Superior temporal gyrus (tissue), 1 donor: ENCODE results near the gene CCNB2.
"Not testable (repeated sequence)": the region's sequence is repeated elsewhere in the genome, so short reads cannot be mapped to it uniquely, and the experiment has no call there.

ENCODE experiments used
- DNase-seq: peaks from one replicate; pipeline ENCODE4 v3.0.0-alpha.2; 2016; ENCODE audit errors: extremely low spot score

CCNB2 gene

DNA sequence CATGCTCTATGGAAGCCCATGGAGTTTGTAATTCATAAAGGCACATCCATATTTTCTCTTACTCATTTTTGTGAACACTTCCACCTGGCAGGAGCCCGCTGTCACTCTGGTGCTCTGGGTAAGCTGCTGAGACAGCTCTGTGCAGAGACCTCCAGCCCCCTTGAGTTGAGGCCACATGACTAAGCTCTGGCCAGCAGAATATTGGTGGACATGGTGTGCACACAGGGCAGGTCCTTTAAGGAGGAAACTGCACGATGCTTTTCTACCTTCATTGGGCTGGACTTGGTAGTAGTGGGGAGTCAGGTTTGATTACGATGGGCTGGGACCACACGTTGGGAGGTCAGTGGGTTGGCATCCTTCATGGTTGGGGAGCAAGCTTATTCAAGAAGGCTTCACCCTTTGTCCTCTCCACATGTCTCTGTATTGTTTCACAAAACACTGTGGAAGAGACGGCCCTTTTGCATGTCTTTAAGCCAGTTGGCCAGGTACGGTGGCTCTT is 29.0 kb downstream of the CCNB2 start:
- DNase-seq: no peak

DNA sequence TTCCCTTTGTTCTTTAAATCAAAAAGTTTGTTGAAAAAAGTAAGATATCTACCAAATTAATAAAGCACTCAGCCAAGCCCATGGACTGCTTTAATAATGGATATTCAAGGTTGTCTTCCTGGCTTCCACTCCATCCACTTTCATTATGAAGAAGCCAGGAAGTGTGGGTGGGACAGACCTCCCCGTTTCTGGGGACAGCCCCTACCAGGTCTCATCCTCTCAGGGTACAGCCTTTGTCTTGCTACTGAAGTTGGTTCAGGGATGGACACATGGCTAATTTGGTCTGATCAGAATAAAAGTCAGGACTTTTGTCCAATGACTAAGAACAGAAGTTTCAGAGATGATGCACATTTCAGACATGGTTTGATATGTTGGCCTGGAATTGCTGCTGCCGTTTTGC is 32.6 kb downstream of the CCNB2 start:
- DNase-seq: no peak

DNA sequence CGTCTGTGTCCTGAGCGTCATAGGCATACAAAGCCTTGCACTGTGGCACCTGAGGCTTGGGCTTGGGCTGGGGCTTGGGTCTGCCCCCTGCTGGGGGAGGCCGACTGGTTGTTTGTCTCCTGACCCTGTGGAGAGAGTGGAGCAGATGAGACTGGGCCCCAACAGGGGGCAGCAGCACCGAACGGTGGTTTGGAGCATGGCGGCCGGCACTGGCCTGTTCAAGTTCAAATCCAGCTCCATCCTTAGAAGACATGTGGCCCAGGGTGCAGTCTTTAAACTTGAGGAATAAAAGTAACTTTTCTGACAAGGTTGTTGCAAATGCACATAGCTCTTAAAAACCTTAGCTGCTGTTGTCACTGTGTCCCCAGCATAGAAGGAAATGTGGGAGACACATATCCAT is 33.3 kb downstream of the CCNB2 start:
- no peak for DNase-seq

GRCh38 chr15:59140422-59141226 is 35.7 kb downstream of the CCNB2 start:
- DNase-seq: no peak

- no peak for DNase-seq
These were observed 38.3 kb downstream of the CCNB2 start for GRCh38 chr15:59143281-59143680.

DNA sequence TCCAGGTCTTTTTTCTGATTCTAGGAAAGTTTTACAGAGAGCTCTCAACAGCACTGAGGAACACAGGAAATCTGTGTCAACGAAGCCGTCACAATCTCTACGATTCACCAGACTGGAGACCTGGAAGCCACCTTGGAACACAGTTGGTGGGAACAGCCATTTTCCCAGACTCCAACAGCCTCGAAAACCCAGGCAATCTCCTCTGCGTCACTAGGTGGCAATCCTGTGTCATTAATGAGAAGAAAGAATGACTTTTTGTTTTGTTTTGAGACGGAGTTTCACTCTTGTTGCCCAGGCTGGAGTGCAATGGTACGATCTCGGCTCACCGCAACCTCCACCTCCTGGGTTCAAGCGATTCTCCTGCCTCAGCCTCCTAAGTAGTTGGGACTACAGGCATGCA is 39.6 kb downstream of the CCNB2 start:
- DNase-seq: peak; percentile 52

- DNase-seq: no peak
These were observed 42.7 kb downstream of the CCNB2 start for GRCh38 chr15:59147666-59148065.

- no peak for DNase-seq
These were observed 43.3 kb downstream of the CCNB2 start for GRCh38 chr15:59148153-59148833.

- peak; percentile 71 for DNase-seq
These were observed 45.2 kb downstream of the CCNB2 start for GRCh38 chr15:59150185-59150584.

DNA sequence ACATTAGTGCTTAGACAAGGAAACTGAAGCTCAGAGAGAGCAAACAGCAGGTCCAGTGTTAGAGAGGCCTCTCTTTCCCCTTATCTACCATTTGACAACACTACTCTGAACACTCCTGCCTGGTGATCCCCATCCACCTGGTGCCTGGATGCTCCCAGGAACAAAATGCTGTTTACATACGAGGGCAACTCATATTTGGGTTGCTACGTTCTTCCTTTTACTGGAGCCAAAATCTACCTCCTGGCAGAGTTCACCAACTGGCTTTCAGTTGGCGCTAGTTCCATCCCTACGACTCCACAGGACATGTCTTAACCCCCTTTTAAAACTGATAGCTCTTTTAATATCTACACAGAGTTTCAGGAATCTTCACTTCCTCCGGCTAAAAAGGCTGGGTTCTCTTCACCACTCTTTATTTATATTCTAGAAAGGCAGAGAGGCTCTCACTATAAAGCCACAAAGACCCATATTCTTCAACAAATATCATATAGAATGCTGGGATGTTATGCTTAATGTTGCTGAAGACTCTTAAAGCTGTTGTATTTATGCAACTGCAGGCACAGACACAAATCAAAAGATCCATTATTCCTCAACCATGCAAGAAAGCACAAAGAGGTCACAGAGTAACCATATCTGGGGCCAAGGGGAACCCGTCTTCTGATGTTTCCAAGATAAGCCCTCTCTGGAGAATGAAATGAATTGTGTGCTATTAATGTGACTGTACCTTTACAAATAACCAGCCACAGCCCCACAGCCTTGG is 47.9 kb downstream of the CCNB2 start:
- DNase-seq: no peak

DNA sequence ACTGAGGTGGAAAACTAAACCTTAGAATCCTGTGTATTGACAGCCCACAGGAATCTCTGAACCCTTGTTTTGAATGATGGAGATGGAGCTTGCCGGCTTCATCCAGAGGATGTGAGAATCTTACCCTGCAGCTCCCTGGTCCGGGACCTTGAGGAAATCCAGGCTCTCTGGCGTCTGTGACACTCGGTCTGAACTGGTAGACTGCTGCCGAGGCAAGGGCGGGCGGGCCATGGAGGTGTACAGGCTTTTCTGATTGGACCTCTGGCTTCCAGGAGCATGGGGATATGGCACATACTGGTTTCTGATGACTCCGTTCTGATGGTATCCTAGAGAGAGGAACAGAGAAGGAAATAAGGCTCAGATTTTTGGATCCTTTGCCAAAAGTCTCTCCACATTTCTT is 48.5 kb downstream of the CCNB2 start:
- no peak for DNase-seq

DNA sequence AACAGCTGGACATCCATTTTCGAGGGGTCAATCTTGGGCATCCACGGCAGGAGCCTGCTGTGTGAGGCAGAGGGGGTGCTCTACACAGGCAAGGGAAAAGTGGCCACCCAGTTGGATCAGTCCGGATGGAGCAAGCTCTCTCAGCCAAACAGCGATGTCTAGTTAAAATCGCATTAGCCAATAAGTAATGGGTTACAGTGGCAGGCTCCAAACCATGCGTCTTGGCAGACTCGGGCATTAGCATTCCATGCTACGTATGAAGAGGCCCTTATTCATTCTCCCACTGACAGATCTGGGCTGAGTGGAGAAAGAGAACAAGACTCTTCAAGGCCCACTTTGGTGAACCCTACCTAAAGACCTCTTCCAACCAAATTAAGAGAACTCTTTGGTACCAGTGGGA is 49.3 kb downstream of the CCNB2 start:
- no peak for DNase-seq

DNA sequence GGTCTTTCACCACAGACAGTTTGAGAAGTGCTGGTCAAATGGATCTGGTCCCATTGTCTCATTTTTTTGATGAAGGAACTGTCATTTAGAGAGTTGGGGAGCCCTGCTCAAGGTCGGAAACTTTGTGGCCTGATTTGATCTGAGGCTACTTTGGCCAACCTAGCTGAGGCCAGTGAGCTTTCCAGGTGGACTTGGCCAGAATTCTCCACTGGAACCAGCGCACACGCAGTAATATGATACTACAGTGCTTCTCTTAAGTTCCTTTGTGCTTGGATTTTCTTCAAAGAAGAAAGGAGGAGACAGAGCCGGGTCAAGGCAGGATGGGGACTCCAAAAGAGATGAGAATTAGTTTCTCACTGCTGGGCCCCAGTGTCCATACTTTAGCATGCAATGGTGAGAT is 50.5 kb downstream of the CCNB2 start:
- DNase-seq: no peak

GRCh38 chr15:59157396-59157795 is 52.5 kb downstream of the CCNB2 start:
- no peak for DNase-seq

- DNase-seq: no peak
These were observed 53.1 kb downstream of the CCNB2 start for GRCh38 chr15:59157840-59158700.

DNA sequence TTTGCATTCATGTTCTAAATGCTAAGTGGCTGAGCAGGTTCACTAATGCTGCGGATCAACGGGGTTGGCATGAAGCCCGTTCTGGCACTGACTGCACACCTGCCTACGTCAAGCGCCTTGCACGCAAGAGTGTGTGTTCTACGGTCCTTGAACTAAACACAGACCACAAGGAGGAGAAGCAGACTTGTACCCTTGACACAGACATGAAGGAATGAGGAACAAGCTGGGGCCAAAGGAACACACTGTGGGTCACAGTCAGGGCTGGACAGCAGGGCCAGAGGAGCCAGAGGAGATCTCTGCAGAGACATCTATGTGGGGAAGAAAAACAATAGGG is 53.7 kb downstream of the CCNB2 start:
- DNase-seq: no peak

DNA sequence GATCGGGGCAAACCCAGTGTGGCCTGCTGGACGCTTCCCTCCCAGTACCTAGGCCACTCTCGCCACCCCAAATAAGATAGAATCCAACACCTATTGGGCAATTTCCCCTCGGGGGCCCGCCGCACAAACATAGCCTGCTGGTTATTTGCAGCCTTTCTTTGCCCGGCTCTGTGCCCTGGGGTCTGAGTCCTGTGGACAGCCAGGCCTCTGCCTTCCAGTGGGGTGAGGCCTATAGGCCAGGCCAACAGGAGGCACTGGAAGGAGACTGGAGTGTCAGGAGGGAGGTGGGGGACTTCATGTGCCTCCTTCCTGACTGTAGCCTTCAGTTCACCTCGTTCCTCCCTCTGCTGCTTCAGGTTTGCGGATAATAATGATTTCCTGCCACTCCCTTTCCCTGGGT is 54.3 kb downstream of the CCNB2 start:
- DNase-seq: no peak

GRCh38 chr15:59160880-59161593 is 56.1 kb downstream of the CCNB2 start:
- peak; percentile 62 for DNase-seq

GRCh38 chr15:59162080-59162479 is 57.1 kb downstream of the CCNB2 start:
- DNase-seq: not testable (repeated sequence)

- no peak for DNase-seq
These were observed 60.8 kb downstream of the CCNB2 start for GRCh38 chr15:59165726-59166125.

GRCh38 chr15:59166166-59166565 is 61.2 kb downstream of the CCNB2 start:
- DNase-seq: no peak
